Stimulated activated CD4-positive, alpha-beta T cell treated with anti-CD3 and anti-CD28 coated beads, Interleukin-12 subunit alpha, Interleukin-12 subunit beta, amount 100 ng/mL, for 24 hours (primary cell): ENCODE results near the gene GSPT2.
"Not testable (repeated sequence)": the region's sequence is repeated elsewhere in the genome, so short reads cannot be mapped to it uniquely, and the experiment has no call there.

Source experiments
- DNase-seq, 2 experiments: peaks; one replicate each; pipeline ENCODE4 v3.0.0-alpha.2; 2020; ENCODE audit warnings: low read depth in 2 of 2

GSPT2 gene

GRCh38 chrX:51743179-51743957, at the start of gene GSPT2:
TSS of gene GSPT2 (plus strand) at chrX:51743442. CDS start at chrX:51743627, 185 bp downstream.
- peak; percentile 32 to 48 for DNase-seq

- no peak for DNase-seq
These were observed 49.0 kb upstream of the GSPT2 start for GRCh38 chrX:51694254-51694653.

DNA sequence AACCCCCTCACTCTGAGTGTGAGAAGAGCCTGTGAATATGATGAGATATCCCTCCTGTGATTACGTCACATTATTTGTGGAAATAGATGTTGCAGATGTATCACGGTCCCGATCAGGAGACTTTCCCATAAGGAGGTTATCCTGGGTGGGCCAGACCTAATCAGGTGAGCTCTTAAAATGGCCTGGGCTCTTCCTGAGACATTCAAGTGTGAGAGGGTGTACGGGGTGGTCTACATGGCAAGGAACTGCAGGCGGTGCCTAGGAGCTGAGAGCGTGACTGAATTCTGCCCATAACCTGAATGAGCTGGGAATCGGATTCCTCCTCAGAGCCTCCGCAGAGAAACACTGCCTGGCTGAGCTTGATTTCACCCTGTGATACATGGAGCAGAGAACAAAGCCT, 45.8 kb upstream of the GSPT2 start:
- DNase-seq: no peak

- not testable (repeated sequence) for DNase-seq
These were observed 32.7 kb upstream of the GSPT2 start, which contains the start of gene CENPVL1 for GRCh38 chrX:51710277-51711164. TSS of gene CENPVL1 (plus strand) at chrX:51710512. CDS start at chrX:51710512, 0 bp downstream.

GRCh38 chrX:51712943-51713647, 30.1 kb upstream of the GSPT2 start:
- not testable (repeated sequence) for DNase-seq

GRCh38 chrX:51728202-51728601, 15.0 kb upstream of the GSPT2 start:
- no peak for DNase-seq

DNA sequence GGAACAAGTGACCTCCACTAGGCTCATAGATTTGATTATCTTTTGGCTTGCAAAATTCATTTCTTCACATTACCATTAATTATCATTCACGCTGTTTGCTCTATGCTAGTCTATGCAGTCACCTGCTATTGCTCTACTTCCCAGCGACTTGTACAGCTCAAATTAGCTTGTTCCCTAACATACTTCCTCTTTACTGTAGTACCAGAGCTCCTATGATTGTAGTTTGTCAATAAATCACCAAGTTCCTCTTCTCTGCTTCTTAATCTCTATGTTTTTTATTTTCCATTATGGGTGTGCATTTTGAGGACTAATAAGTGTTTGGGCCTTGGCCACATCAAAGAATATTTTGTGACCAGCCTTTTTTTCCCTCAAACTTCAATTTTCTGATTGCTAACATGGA, 6.2 kb upstream of the GSPT2 start:
- DNase-seq: no peak

DNA sequence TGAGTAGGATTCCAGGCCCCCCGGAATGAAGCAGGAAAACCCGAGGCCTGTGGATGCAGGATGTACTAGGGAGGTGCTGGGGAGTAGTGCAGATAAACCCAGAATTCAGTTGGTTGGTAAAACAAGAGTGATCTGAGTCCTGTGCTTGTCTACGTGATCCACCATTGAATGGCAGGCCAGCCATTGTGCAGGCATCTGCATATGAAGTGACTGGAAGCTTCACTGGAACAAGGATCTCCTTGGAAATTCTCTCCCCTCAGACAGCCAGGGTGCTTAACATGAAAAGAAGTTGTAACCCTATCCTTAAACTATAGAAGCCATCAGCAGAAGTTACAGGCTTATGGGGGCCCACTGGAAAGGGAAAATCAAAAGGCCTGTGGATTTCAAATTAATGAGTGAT, 656 bp upstream of the GSPT2 start:
- DNase-seq: no peak

DNA sequence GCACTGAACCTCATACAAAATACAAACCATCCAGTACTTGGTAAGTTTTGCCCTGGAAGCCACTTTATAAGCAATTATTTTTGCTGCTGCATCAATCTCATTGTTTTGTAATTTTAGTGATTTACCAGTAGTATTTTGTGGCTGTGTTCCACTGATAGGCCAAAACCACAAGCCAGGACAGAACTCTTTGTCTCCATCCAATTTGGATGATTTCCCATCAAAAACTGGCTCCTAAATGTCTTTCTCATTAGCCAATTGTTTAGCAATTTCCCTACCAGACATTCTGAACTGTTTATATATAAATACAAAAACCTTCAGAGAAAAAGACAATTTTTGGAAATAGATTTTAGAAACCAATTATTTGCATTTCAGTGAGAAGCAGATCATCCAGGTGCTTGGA, 4.4 kb downstream of the GSPT2 start:
- no peak for DNase-seq

DNA sequence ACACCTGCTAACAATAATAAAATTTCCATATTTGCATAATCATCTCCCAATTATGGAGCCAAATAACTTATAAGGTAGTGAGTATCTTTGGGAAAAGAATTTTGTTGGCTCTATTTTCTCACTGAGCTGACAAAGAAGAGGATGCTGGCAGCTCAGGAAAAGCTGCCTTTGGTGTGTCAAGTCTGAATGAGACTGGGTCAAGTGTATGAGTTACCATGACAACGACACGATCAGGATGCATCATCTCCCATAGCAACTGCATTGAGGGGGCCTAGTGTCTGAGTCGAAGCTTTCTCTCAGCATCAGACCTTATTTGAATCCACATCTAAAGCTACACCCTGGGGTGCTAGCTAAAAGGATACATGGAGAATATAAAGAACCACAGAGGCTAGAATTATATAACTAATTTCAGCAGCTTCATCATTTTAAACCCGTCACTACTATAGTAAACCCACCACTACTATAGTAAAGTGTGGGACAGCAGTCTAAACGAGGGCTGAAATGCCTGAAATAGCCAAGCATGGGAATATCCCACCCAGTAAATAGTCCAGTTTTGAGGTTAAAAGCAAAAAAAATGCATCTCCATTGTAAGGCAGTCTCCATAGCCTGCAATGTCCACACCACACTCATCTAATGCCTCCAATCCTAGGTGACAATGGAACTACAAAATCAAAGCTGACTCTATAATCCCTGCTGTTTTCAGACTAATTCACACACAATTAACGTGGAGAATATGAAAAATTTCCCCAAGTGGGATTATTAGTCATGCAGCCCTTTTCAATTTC, 16.0 kb downstream of the GSPT2 start:
- no peak for DNase-seq

DNA sequence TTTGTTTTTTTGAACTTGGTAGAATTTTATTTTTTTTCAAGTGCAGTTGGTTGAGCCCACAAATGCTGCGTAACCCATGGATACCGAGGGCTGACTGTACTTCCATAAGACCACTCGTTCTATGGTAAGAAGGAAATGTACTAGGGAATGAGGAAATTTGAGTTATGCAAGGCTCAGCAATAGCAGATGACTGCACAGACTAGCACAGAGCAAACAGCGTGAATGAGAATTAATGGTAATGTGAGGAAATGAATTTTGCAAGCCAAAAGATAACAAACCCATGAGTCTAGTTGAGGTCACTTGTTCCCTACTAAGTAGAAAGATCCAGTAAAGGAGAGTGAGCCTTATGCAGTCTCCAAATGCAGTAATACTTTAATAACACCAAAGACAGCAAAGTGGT, 17.4 kb downstream of the GSPT2 start:
- DNase-seq: no peak

GRCh38 chrX:51766546-51766945, 23.3 kb downstream of the GSPT2 start:
- no peak for DNase-seq

DNA sequence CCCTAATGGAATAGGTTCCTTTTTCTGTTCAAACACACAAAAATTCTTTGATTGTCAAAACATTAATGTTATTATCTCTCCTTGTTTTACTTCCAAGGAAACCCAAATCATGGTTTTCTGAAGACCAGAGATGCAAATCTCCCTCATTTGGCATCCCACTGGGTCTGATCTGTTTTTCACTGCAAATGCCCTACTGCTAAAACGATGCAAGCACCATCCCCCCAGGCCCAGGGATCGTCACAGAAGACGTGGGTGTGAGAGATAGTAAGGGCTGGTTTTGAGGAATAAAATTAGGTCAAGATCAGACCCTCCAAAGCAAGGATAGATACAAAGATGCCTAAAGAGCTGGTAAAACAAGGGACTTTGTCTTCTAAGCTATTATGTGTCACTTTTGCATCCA, 33.6 kb downstream of the GSPT2 start:
- no peak for DNase-seq

GRCh38 chrX:51779306-51779705, 36.1 kb downstream of the GSPT2 start:
- DNase-seq: no peak

- DNase-seq: no peak
These were observed 51.9 kb downstream of the GSPT2 start for GRCh38 chrX:51795136-51795535.
